GM18868 (cell line): ENCODE data around the gene KRTAP9-1.
"Not testable (repeated sequence)": the region's sequence is repeated elsewhere in the genome, so short reads cannot be mapped to it uniquely, and the experiment has no call there.

Experiments used
- ATAC-seq: cut with Tn5 transposase; IDR thresholded peaks from one replicate; pipeline ENCODE4 v1.9.1; 2021; ENCODE audit warnings: mild to moderate bottlenecking, moderate library complexity; ENCODE audit not compliant: unreplicated experiment

The KRTAP9-1 gene

DNA sequence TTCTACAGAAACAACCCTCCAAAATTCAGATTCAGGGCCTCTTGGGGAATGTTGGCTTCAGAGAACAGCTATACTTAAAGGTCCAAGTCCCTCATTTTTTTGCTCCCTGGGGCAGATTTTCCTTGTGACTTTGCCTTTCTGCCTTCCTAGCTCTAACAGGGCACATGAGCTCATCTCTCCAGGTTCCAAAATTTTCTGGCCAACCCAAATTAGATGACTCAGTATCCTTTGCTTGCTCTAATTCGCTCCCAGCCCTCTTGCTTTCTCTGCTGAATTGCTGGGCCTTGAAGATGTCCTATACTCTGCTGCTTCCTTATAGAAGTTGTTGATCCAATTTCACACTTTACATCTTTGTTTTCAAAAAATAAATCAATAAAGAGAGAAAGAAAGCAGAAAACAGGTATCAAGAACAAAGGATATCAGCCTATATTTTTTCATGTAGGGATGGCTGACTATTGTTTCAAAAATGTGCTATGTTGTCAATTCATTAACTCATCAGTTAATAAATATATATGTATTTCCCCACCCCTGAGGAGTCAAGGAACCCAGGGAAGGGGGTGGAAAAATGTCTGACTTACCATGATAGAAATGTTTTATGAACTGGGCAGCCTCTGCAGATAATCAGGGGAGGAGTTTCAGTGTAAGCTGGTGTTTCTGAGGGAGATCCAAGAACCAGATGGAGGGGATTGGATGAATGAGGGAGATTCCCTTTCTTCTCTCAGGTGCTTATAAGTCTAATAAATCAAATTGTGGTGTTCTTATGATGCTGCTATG lies 10.7 kb upstream of the KRTAP9-1 start:
- no peak for ATAC-seq

DNA sequence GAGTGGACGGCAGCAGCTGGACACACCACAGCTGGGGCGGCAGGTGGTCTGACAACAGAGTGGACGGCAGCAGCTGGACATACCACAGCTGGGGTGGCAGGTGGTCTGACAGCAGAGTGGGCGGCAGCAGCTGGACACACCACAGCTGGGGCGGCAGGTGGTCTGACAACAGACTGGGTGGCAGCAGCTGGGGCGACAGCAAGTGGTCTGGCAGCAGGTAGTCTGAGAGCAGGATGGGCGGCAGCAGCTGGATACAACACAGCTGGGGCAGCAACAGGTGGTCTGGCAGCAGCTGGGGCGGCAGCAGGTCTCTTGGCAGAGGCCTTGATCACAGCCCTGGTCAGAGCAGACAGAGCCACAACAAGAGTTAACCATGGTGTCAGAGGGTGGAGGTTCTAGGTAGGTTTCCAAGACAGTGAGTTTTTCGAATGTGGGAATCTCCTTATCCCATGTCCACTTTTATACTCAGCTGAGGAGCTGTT lies 5.2 kb upstream of the KRTAP9-1 start, which contains the start of gene KRTAP4-1:
TSS of gene KRTAP4-1 (minus strand) at position 432 of the 482 bp plus-strand sequence. CDS start at position 375, 57 bp downstream.
- no peak for ATAC-seq

DNA sequence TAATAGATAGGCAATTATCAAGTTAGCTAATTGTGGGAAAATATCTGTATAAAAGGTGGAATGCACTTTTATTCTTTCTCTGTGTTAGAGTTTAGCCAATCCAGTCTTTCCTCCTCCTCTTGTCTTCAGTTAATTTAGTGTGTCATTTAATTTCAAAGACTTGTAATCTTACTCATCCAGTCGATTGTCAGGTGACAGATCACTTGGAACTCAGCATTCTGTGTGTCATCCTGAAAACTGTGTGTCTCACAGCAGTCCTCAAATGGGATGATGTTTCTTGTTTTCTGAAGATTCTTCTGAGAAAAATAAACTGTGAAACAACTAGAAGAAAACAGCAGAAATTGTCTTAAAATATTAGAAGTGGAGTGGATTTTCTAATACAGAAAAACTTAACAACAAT lies 4.7 kb upstream of the KRTAP9-1 start:
- no peak for ATAC-seq

DNA sequence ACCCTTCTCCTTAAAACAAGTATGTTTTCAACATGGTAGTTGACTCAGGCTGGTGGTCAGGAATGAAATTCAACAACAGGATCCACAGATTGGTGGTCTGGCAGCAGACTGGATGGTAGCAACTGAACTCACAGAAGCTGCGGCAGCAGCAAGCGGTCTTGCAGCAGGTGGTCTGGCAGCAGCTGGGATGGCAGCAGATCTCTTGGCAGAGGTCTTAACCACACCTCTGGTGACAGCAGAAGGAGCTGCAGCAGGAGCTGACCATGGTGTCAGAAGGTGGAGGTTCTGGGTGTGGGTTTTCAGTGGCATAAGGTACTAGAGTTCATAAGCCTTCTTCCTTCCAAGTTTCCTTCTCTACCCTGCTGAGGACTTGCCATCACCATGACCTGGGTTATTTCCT lies 2.8 kb upstream of the KRTAP9-1 start:
- no peak for ATAC-seq

GRCh38 chr17:41190328-41190727 lies 641 bp downstream of the KRTAP9-1 start:
- ATAC-seq: no peak

DNA sequence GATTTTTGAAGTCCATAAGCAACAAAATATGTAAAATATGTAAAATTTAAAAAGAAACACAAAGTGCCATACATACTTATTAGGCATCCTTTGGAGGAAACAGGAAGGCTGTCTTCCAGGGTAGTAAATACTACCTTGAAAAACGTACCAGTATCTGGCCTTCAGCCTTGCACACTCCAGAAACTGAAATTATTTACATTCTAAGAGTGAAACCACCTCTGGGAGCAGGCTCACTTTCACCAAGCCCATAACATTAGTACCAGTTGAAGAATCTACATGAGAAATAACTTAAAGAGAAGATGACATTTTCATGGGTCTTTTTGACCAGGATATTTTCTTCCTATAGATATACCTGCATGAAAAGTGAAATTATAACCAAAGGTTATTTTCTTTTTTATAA lies 6.4 kb downstream of the KRTAP9-1 start:
- no peak for ATAC-seq

GRCh38 chr17:41199421-41200078 lies 9.9 kb downstream of the KRTAP9-1 start:
- no peak for ATAC-seq

DNA sequence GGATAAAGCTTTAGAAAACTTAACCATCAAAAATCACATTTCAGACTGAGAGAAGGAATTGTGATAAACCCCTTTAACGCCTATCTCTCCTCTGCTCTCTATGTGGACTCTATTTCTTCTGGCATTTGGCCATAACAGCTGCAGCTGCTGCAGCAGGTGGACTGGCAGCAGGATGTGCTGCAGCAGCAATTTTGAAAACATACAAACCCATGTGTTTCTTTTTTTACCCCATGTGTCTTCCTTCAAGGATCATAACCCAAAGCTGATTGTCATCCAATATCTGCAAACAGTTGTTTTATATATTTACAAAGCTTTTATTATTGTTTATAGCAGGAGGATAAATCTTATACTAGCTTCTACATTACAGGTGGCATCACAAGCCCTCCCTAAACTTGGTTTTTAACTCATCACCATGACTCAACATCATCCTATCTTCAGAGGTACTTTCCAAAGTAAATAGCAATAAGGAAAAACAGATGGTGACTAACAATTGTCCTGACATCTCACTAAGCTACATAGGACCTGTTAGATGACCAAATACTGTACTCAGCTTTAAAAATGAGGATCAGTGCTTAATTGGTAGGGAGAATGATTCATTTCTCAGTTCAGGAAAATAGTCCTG lies 22.3 kb downstream of the KRTAP9-1 start:
- no peak for ATAC-seq

GRCh38 chr17:41212524-41213169 lies 23.0 kb downstream of the KRTAP9-1 start:
- no peak for ATAC-seq

DNA sequence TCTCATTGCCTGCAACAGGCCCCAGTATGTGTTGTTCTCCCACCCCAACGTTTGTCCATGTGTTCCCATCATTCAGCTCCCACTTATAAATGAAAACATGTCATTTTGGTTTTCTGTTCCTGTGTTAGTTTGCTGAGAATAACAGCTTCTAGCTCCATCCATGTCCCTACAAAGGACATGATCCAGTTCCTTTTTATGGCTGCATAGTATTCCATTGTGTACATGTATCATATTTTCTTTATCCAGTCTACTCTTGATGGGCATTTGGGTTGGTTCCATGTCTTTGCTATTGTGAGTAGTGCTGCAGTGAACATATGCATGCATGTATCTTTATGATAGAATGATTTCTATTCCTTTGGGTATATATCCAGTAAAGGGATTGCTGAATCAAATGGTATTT lies 26.0 kb downstream of the KRTAP9-1 start:
- no peak for ATAC-seq

DNA sequence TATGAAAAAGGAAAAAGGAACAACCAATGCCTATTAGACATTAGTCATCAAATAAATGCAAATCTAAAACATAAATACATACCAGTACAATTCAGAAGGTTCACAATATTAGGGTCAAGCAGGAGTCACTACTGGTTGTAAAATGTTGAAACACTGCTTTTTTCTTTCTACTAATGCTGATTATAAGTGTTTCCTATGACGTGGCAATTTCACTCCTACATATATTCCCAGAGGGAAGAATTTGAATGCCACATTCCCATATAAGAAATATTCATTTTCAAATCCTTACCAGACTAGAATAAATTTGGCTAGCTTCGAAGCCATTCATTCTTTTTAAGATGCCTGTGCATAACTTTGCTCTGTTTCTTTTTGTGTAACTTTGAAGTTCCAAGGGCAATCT lies 34.1 kb downstream of the KRTAP9-1 start:
- ATAC-seq: no peak

GRCh38 chr17:41226051-41226450 lies 36.4 kb downstream of the KRTAP9-1 start:
- ATAC-seq: no peak

- not testable (repeated sequence) for ATAC-seq
Measured at GRCh38 chr17:41226598-41227095, 37.0 kb downstream of the KRTAP9-1 start, which contains the start of gene KRTAP9-2. Gene KRTAP9-2, plus strand, starts transcription at chr17:41226648. Its CDS starts 7 bp downstream, at chr17:41226655.

- ATAC-seq: no peak
Measured at GRCh38 chr17:41230094-41230493, 40.4 kb downstream of the KRTAP9-1 start.

- no peak for ATAC-seq
Measured at GRCh38 chr17:41231731-41232130, 42.0 kb downstream of the KRTAP9-1 start.

GRCh38 chr17:41232399-41233105 lies 42.9 kb downstream of the KRTAP9-1 start, which contains the start of gene KRTAP9-3:
Gene KRTAP9-3, plus strand, starts transcription at chr17:41232449. Its CDS starts 53 bp downstream, at chr17:41232502.
- not testable (repeated sequence) for ATAC-seq

DNA sequence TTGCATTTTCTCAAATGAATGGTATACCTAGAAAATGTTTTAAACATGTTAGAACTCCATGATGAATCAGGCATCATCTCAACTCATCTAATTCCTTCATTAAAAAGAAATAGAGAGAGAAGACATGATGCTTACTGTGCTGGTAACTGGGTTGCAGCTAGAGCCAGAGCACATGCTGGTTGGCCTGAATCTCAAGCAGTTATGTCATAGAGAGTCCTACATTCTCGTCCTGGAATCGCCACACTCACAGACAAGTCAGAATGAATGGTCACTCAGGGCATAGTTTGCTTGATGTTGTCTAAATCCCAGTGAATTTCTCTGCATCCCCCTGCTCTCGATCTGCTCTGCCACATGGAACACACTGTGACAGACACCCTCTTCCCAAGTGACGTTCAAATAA lies 47.4 kb downstream of the KRTAP9-1 start:
- not testable (repeated sequence) for ATAC-seq

DNA sequence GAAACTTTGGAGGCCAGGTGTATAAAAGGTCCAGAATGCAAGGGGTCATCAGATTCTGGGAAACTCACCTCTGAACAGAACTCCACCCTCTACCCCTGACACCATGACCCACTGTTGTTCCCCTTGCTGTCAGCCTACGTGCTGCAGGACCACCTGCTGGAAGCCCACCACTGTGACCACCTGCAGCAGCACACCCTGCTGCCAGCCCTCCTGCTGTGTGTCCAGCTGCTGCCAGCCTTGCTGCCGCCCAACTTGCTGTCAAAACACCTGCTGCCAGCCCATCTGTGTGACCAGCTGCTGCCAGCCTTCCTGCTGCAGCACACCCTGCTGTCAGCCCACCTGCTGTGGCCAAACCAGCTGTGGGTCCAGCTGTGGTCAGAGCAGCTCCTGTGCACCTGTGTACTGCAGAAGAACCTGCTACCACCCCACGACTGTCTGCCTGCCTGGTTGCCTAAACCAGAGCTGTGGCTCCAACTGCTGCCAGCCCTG lies 48.3 kb downstream of the KRTAP9-1 start, which contains the start of gene KRTAP9-8:
TSS of gene KRTAP9-8 (plus strand) at position 51 of the 489 bp plus-strand sequence. CDS start at position 104, 53 bp downstream.
- ATAC-seq: not testable (repeated sequence)
